Measurements from ENCODE around the gene STARD3NL. TPM values are rescaled to one million over a fixed set of nuclear protein-coding genes. Genes with fewer than 3 reads are reported as not detected.

STARD3NL gene
- polyA plus RNA-seq, 3 donors, result 36.6 to 100 (median 86.8) TPM

DNA sequence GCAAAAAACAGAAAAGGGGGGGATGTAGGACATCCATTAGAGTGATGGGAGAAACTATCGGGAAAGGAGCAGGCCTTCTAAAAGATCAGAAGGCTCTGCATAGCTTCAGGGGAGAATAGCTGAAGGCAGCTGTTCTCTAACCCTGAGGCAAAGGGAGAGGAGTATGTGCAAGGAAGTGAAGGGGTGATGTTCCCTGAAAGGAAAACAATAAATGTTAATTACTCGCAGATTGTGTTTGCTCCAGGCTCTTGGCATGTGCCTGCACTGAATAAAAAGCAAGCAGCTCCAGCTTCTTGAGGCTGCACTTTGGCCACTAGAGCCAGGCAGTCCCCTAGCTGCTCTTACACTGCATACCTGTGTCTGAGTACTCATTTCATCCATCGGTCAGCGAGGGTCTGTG is 14.4 kb upstream of the STARD3NL start:
- intact Hi-C loops (cut with micrococcal nuclease), result no loop called here
- WGBS (ENCODE audit: insufficient coverage), result 100% methylated on average over 2 of the region's 4 CpGs
- H3K79me2 ChIP-seq (ENCODE audit: insufficient read depth, low read length), result no peaks in the 10 kb centered on the region
- no peaks in the 10 kb centered on the region for H4K20me1 ChIP-seq (ENCODE audit: insufficient read depth, low read length)
- Mint-ChIP-seq H3K27ac (no peak overlapping the region), H3K9me3 (peaks cover 0 to 4% (median 0%) of the 10 kb centered on the region in 7 donors), H3K4me3 (no peak overlapping the region), H3K36me3 (no peaks in the 10 kb centered on the region), H3K4me1 (peaks cover 14% of the 10 kb centered on the region), H3K27me3 (ENCODE audit: low read depth in 3 of 3) (no peaks in the 10 kb centered on the region)
- no peaks in the 10 kb centered on the region for H3K9me3 ChIP-seq (replicated peaks in 1 of 2; ENCODE audit: control insufficient read depth in 1 of 2, insufficient read depth in 1 of 2, low read length in 2 of 2)
- DNase-seq, result no peak
- H3K27me3 ChIP-seq (ENCODE audit: control insufficient read depth in 2 of 2, insufficient read depth in 2 of 2, low read length in 2 of 2), result no peaks in the 10 kb centered on the region
- H3K4me2 ChIP-seq (replicated peaks; ENCODE audit: extremely low read depth, low read length, poor library complexity, severe bottlenecking), result no peak overlapping the region
- TF ChIP-seq, protein P1, sequence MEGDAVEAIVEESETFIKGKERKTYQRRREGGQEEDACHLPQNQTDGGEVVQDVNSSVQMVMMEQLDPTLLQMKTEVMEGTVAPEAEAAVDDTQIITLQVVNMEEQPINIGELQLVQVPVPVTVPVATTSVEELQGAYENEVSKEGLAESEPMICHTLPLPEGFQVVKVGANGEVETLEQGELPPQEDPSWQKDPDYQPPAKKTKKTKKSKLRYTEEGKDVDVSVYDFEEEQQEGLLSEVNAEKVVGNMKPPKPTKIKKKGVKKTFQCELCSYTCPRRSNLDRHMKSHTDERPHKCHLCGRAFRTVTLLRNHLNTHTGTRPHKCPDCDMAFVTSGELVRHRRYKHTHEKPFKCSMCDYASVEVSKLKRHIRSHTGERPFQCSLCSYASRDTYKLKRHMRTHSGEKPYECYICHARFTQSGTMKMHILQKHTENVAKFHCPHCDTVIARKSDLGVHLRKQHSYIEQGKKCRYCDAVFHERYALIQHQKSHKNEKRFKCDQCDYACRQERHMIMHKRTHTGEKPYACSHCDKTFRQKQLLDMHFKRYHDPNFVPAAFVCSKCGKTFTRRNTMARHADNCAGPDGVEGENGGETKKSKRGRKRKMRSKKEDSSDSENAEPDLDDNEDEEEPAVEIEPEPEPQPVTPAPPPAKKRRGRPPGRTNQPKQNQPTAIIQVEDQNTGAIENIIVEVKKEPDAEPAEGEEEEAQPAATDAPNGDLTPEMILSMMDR (IDR thresholded peaks at IDR 0.05), result no peak
- H3K36me3 ChIP-seq (replicated peaks in 1 of 2; ENCODE audit: control insufficient read depth in 1 of 2, insufficient read depth in 2 of 2, low read length in 2 of 2), result no peaks in the 10 kb centered on the region
- H3K9ac ChIP-seq (ENCODE audit: insufficient read depth, low read length, poor library complexity, severe bottlenecking), result no peak overlapping the region
- H3K4me1 ChIP-seq (ENCODE audit: control insufficient read depth in 1 of 2, insufficient read depth in 2 of 2, low read length in 2 of 2), result peaks cover 5 to 13% of the 10 kb centered on the region in 2 donors
- no peak overlapping the region for H2AFZ ChIP-seq (ENCODE audit: insufficient read depth, low read depth, low read length, poor library complexity, severe bottlenecking)
- H3K27ac ChIP-seq (ENCODE audit: low read depth in 1 of 2, low read length in 2 of 2), result no peak overlapping the region
- H3K4me3 ChIP-seq (replicated peaks in 1 of 3; ENCODE audit: low read depth in 2 of 3, low read length in 3 of 3), result no peak overlapping the region

DNA sequence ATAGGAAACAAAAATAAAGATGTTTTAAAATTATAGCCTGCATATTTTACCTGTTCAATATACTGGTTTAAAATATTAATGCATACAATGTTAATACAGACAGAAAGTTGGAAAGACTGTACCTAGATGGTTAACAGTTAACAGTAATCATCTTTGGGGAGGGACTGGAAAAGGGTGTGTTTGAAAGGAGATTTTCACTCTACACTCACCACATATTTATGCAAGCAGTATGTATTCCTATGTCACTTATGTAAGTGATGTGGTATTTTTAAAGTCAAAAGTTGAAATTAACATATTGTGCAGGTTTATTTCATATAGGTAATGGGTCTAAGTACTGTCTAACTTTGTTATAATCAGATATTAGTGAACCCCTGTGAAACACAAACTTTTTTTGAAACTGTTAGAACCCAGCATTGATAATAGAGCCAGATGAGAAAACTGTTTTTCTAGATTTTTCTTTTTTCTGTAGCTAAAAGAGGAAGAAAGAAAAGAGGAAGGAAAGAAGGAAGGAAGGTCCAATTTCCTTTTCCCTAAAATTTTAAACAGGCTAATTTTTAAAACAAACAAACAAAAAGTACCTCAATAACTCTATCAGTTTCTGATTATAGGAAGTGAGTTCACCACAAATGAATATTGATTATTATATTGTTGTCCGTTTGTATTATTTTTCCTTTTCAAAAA is 9.0 kb upstream of the STARD3NL start:
- peak overlapping the region; percentile 53 for H3K4me2 ChIP-seq (replicated peaks; ENCODE audit: extremely low read depth, low read length, poor library complexity, severe bottlenecking)
- no peaks in the 10 kb centered on the region for H3K79me2 ChIP-seq (ENCODE audit: insufficient read depth, low read length)
- no peak overlapping the region for H3K9ac ChIP-seq (ENCODE audit: insufficient read depth, low read length, poor library complexity, severe bottlenecking)
- H3K27me3 ChIP-seq (ENCODE audit: control insufficient read depth in 2 of 2, insufficient read depth in 2 of 2, low read length in 2 of 2), result no peaks in the 10 kb centered on the region
- TF ChIP-seq, protein P1 (IDR thresholded peaks at IDR 0.05), result no peak
- intact Hi-C loops (cut with micrococcal nuclease), result no loop called here
- H3K27ac ChIP-seq (ENCODE audit: low read depth in 1 of 2, low read length in 2 of 2), result peak overlapping the region in 1 of 2 donors; percentile 68
- H3K4me3 ChIP-seq (replicated peaks in 1 of 3; ENCODE audit: low read depth in 2 of 3, low read length in 3 of 3), result peak overlapping the region in 1 of 3 experiments; percentile 39
- no peaks in the 10 kb centered on the region for H4K20me1 ChIP-seq (ENCODE audit: insufficient read depth, low read length)
- Mint-ChIP-seq H3K4me3 (peak overlapping the region in 1 of 2 donors; percentile 2), H3K9me3 (peaks cover 0 to 4% (median 0%) of the 10 kb centered on the region in 7 donors), H3K27me3 (ENCODE audit: low read depth in 3 of 3) (no peaks in the 10 kb centered on the region), H3K27ac (peak overlapping the region; percentile 13 to 87 (median 56)), H3K36me3 (no peaks in the 10 kb centered on the region), H3K4me1 (peaks cover 49% of the 10 kb centered on the region)
- DNase-seq, result peak in 2 of 3 donors; percentile 14 to 35
- no CpG with 5 or more reads among the region's 1 CpG for WGBS (ENCODE audit: insufficient coverage)
- peaks cover 31 to 50% of the 10 kb centered on the region in 2 donors for H3K4me1 ChIP-seq (ENCODE audit: control insufficient read depth in 1 of 2, insufficient read depth in 2 of 2, low read length in 2 of 2)
- H2AFZ ChIP-seq (ENCODE audit: insufficient read depth, low read depth, low read length, poor library complexity, severe bottlenecking), result no peak overlapping the region
- H3K36me3 ChIP-seq (replicated peaks in 1 of 2; ENCODE audit: control insufficient read depth in 1 of 2, insufficient read depth in 2 of 2, low read length in 2 of 2), result no peaks in the 10 kb centered on the region
- no peaks in the 10 kb centered on the region for H3K9me3 ChIP-seq (replicated peaks in 1 of 2; ENCODE audit: control insufficient read depth in 1 of 2, insufficient read depth in 1 of 2, low read length in 2 of 2)
